Measurements from ENCODE around the gene HTRA3.

Gene HTRA3

GRCh38 chr4:8307121-8307520, 37.6 kb downstream of the HTRA3 start:
- no peak for DNase-seq

GRCh38 chr4:8307714-8308113, 38.2 kb downstream of the HTRA3 start:
- DNase-seq, result no peak

GRCh38 chr4:8308144-8308543, 38.6 kb downstream of the HTRA3 start:
- DNase-seq, result no peak

- no peak for DNase-seq
Measured at GRCh38 chr4:8308856-8309771, 39.6 kb downstream of the HTRA3 start.

- no peak for DNase-seq
Measured at GRCh38 chr4:8310306-8310705, 40.8 kb downstream of the HTRA3 start.

GRCh38 chr4:8311101-8312068, 41.8 kb downstream of the HTRA3 start:
- DNase-seq, result no peak

GRCh38 chr4:8312069-8312445, 42.5 kb downstream of the HTRA3 start:
- DNase-seq, result no peak

GRCh38 chr4:8312976-8313375, 43.4 kb downstream of the HTRA3 start:
- DNase-seq, result no peak

- DNase-seq, result no peak
Measured at GRCh38 chr4:8314691-8315255, 45.2 kb downstream of the HTRA3 start.

GRCh38 chr4:8315435-8316250, 46.1 kb downstream of the HTRA3 start:
- DNase-seq, result no peak

- no peak for DNase-seq
Measured at GRCh38 chr4:8316251-8316771, 46.8 kb downstream of the HTRA3 start.

- DNase-seq, result no peak
Measured at GRCh38 chr4:8316911-8317351, 47.4 kb downstream of the HTRA3 start.

- no peak for DNase-seq
Measured at GRCh38 chr4:8317474-8317873, 47.9 kb downstream of the HTRA3 start.

GRCh38 chr4:8318509-8318908, 49.0 kb downstream of the HTRA3 start:
- DNase-seq, result no peak

- no peak for DNase-seq
Measured at GRCh38 chr4:8319061-8319460, 49.5 kb downstream of the HTRA3 start.

GRCh38 chr4:8319731-8320385, 50.3 kb downstream of the HTRA3 start:
- DNase-seq, result no peak

- DNase-seq, result no peak
Measured at GRCh38 chr4:8320386-8320750, 50.8 kb downstream of the HTRA3 start.

- no peak for DNase-seq
Measured at GRCh38 chr4:8321220-8321619, 51.7 kb downstream of the HTRA3 start.

GRCh38 chr4:8321771-8322170, 52.2 kb downstream of the HTRA3 start:
- DNase-seq, result no peak

Measured in amygdala (tissue), 56 donors.